ENCODE data around the gene SLC38A10.

Gene SLC38A10

GRCh38 chr17:81339534-81340296 lies 44.6 kb upstream of the SLC38A10 start:
- no peak overlapping the region for H3K27ac ChIP-seq
- no peak overlapping the region for H3K4me3 ChIP-seq (ENCODE audit: low read depth in 1 of 2, low read length in 1 of 2)

DNA sequence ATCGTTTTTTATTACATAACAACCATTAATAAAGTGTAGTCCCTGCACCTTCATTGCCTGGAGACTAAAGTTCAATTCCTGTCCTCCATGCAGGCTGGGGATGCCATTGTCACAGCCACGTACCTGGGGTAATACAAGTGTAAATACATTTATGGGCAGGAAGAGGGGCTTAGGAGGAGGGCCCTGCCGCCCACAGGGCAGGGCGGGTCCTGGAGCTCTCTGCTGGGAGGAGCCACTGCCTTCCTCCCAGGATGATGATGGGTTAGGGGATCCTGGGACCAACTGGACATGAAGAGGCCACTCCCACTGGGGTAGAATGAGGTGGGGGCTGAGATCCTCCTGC lies 44.1 kb upstream of the SLC38A10 start:
- H3K9me3 ChIP-seq: no peaks in the 10 kb centered on the region
- H3K27me3 ChIP-seq: peaks cover 97% of the 10 kb centered on the region
- no peak overlapping the region for H3K27ac ChIP-seq
- H3K36me3 ChIP-seq: no peaks in the 10 kb centered on the region
- peaks cover 6 to 26% of the 10 kb centered on the region in 2 experiments for H3K4me1 ChIP-seq (ENCODE audit: control insufficient read depth in 1 of 2, insufficient read depth in 1 of 2, low read depth in 1 of 2, low read length in 1 of 2)
- H3K4me3 ChIP-seq (ENCODE audit: low read depth in 1 of 2, low read length in 1 of 2): no peak overlapping the region
- TF ChIP-seq, protein P1, sequence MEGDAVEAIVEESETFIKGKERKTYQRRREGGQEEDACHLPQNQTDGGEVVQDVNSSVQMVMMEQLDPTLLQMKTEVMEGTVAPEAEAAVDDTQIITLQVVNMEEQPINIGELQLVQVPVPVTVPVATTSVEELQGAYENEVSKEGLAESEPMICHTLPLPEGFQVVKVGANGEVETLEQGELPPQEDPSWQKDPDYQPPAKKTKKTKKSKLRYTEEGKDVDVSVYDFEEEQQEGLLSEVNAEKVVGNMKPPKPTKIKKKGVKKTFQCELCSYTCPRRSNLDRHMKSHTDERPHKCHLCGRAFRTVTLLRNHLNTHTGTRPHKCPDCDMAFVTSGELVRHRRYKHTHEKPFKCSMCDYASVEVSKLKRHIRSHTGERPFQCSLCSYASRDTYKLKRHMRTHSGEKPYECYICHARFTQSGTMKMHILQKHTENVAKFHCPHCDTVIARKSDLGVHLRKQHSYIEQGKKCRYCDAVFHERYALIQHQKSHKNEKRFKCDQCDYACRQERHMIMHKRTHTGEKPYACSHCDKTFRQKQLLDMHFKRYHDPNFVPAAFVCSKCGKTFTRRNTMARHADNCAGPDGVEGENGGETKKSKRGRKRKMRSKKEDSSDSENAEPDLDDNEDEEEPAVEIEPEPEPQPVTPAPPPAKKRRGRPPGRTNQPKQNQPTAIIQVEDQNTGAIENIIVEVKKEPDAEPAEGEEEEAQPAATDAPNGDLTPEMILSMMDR (IDR thresholded peaks at IDR 0.05): no peak

More at GRCh38 chr17:81339534-81340296, 44.6 kb upstream of the SLC38A10 start:
- no peaks in the 10 kb centered on the region for H3K36me3 ChIP-seq
- peaks cover 12 to 32% of the 10 kb centered on the region in 2 experiments for H3K4me1 ChIP-seq (ENCODE audit: control insufficient read depth in 1 of 2, insufficient read depth in 1 of 2, low read depth in 1 of 2, low read length in 1 of 2)
- H3K27me3 ChIP-seq: peaks cover 97% of the 10 kb centered on the region
- TF ChIP-seq, protein P1 (IDR thresholded peaks at IDR 0.05): no peak
- H3K9me3 ChIP-seq: no peaks in the 10 kb centered on the region

- TF ChIP-seq, protein P1 (IDR thresholded peaks at IDR 0.05): no peak
- H3K27me3 ChIP-seq: peaks cover 97% of the 10 kb centered on the region
- peaks cover under 1 to 20% of the 10 kb centered on the region in 2 experiments for H3K4me1 ChIP-seq (ENCODE audit: control insufficient read depth in 1 of 2, insufficient read depth in 1 of 2, low read depth in 1 of 2, low read length in 1 of 2)
- H3K27ac ChIP-seq: no peak overlapping the region
- H3K36me3 ChIP-seq: no peaks in the 10 kb centered on the region
- H3K9me3 ChIP-seq: no peaks in the 10 kb centered on the region
- no peak overlapping the region for H3K4me3 ChIP-seq (ENCODE audit: low read depth in 1 of 2, low read length in 1 of 2)
Observed at GRCh38 chr17:81338274-81339190, 43.4 kb upstream of the SLC38A10 start.

- H3K27me3 ChIP-seq: peaks cover 97% of the 10 kb centered on the region
- H3K4me1 ChIP-seq (ENCODE audit: control insufficient read depth in 1 of 2, insufficient read depth in 1 of 2, low read depth in 1 of 2, low read length in 1 of 2): peaks cover 0 to 9% of the 10 kb centered on the region in 2 experiments
- H3K9me3 ChIP-seq: no peaks in the 10 kb centered on the region
- H3K27ac ChIP-seq: no peak overlapping the region
- TF ChIP-seq, protein P1 (IDR thresholded peaks at IDR 0.05): no peak
- H3K4me3 ChIP-seq (ENCODE audit: low read depth in 1 of 2, low read length in 1 of 2): no peak overlapping the region
- no peaks in the 10 kb centered on the region for H3K36me3 ChIP-seq
Observed at GRCh38 chr17:81337476-81337879, 42.4 kb upstream of the SLC38A10 start.

DNA sequence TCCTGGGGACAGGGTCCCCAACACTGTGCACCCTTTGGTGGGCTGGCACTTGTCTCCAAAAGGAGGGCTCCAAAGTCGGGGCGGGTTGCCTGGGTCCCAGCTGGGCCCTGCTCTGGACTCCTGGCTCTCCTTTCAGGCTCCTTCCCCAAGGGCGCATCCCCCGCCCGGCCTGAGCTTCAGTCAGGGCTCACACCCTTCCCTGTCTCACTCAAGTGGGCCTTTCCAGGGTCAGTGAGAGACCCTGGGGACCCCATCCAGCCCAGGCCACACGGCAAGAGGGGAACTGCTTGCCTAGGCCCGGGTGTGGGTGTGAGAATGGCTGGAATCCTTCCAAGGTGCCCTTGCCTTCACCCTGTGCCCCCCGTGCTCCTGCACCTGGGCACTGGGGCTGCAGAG lies 41.8 kb upstream of the SLC38A10 start:
- H3K4me3 ChIP-seq (ENCODE audit: low read depth in 1 of 2, low read length in 1 of 2): no peak overlapping the region
- H3K27ac ChIP-seq: no peak overlapping the region
- H3K27me3 ChIP-seq: peaks cover 96% of the 10 kb centered on the region
- TF ChIP-seq, protein P1 (IDR thresholded peaks at IDR 0.05): no peak
- H3K36me3 ChIP-seq: no peaks in the 10 kb centered on the region
- H3K4me1 ChIP-seq (ENCODE audit: control insufficient read depth in 1 of 2, insufficient read depth in 1 of 2, low read depth in 1 of 2, low read length in 1 of 2): peaks cover 0 to 9% of the 10 kb centered on the region in 2 experiments
- H3K9me3 ChIP-seq: no peaks in the 10 kb centered on the region
